SKM-1 (cell line): ENCODE results near the gene FHIT.

Experiments
- DNase-seq: peaks from one replicate; lab custom pipeline; 2025; ENCODE audit not compliant: unreplicated experiment; lab: John Stamatoyannopoulos, UW

The FHIT gene

GRCh38 chr3:59762941-59763340 lies 1488.3 kb downstream of the FHIT start:
- no peak for DNase-seq

- DNase-seq, result no peak
Observed at GRCh38 chr3:59759298-59760031, 1491.8 kb downstream of the FHIT start.

GRCh38 chr3:59758672-59759071 lies 1492.6 kb downstream of the FHIT start:
- DNase-seq, result no peak

- no peak for DNase-seq
Observed at GRCh38 chr3:59756934-59757333, 1494.3 kb downstream of the FHIT start.

DNA sequence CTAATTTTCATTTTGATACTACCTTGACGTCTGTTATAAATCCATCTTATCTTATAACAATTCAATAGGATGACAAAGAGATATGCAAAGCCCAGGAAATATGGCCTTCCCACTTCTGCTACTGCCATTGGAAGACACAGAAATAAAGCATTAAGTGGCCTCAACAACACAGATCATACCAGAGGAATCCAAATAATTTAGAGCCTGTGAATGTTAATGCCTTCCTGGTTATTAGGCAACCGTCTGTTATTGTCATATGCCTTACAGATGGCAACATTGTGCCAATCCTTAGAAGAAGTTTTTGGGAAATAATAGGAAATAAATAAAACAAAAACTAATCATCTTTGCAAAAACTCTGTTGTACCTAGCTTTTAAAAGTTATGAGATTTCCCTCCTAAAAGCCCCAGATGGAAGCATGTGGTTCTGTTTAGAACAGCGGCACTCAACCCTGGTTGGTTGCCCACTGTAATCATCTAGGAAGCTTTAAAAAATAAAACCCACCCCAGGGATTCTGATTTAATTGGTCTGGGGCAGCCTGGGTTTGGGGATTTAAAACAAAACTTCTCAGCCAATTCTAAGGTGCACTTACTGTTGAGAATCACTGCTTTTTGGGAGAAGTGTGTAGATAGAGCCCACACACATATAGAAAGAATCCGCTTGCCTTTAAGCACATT lies 1496.7 kb downstream of the FHIT start:
- DNase-seq, result no peak

DNA sequence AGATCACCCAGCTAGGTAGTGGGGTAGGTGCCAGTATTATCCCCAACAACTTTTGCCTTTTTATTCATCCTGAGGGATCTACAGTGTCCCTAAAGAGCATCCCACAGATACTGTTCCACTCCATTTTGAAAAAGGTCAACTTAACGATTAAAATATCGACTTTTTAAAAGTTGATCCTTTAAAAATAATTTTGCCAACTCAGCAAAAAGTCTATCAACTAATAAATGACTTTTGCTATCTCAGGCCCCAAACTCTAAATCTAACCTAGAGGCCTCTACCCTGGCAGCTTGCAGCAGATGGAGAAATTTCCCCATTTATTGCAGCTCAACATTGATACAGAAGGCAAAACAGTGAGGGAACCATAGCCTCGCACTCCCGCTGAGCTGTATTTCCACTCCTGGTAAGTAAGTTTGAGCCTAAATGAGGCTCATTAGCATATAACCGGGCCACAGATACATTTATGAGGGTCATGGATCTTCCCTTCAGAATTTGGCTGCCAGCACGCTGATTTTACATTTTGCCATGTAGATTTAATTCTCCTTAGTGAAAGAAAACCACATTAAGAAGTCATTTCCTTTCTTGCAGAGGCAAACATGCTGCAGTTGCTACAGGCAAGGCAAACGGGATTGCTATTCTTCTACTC lies 1497.3 kb downstream of the FHIT start:
- no peak for DNase-seq

GRCh38 chr3:59752925-59753324 lies 1498.3 kb downstream of the FHIT start:
- no peak for DNase-seq

DNA sequence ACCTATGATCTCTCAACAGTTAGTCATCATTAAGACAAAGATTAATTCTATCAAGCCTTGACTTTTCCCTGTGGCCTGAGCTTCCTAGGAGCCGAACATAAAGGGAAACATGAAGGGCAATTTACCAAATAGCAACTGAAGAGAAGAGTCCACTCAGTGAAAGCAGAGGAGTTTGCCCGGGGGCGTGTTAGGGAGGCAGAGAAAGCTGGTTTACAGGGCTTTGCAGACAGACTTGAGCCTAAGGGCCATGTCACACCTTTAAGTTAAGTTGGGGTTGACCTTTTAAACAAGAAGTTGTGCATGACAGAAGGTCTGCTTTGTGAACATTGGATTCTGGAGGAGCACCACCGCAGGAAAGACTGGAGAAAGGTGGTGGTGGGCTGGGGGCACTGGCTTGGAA lies 1499.6 kb downstream of the FHIT start:
- DNase-seq, result no peak

DNA sequence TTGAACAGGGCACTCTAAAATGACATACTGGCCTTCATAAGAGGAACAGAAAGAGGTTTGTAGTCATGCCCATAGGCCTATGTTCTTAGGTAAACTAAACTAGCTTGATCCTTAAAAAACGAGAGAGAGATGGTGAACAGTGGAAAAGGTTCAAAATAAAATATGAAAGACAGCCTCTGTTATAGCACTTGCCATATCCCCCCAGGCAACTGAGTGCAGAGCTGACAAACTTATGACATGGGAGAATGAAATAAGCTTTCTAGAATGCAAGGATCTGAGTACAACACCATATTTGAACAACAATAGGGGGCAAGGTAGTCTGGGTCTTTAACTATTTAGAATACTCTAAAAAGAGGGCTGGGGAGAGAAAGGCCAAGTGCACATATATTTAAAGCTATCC lies 1500.9 kb downstream of the FHIT start:
- no peak for DNase-seq

- peak; percentile 19 for DNase-seq
Observed at GRCh38 chr3:59749291-59749690, 1502.0 kb downstream of the FHIT start.

DNA sequence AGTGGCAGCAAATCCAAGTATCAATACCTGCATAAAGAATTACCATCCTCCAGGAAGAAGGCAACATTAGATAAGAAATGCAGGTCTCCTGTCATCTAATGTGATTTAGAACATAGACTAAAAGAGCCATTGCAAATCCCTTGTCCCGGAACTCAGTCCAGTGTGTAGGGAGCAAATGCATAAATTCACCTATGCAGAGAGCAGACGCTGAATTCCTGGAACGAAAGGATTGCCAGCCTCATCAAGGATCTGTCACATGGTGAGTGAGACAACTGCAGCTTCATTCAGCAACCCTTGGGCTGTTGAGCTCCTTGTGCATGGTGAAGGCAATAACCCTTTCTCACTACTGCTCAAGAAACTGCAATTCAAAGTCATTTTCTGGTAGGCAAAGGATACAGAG lies 1504.7 kb downstream of the FHIT start:
- DNase-seq, result no peak

DNA sequence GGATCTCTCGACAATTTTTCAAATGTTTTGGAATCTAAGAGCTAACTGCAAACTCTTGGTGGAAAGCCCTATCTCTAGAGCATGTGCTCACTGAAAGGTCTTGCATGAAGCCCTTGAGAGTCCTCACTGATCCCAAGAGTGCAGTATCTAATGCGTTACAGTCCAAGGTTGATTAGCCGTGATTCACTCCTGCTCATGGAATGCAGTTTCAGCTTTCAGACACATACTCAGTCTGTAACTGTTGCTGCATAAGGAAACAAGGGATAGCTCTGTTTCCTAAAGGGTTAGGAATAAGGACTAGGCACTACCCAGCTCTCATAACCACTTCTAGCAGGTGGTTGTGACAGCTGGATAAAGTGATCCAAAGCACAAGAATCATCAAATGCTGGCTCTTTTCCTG lies 1514.0 kb downstream of the FHIT start:
- DNase-seq, result no peak

GRCh38 chr3:59734061-59734460 lies 1517.2 kb downstream of the FHIT start:
- no peak for DNase-seq

DNA sequence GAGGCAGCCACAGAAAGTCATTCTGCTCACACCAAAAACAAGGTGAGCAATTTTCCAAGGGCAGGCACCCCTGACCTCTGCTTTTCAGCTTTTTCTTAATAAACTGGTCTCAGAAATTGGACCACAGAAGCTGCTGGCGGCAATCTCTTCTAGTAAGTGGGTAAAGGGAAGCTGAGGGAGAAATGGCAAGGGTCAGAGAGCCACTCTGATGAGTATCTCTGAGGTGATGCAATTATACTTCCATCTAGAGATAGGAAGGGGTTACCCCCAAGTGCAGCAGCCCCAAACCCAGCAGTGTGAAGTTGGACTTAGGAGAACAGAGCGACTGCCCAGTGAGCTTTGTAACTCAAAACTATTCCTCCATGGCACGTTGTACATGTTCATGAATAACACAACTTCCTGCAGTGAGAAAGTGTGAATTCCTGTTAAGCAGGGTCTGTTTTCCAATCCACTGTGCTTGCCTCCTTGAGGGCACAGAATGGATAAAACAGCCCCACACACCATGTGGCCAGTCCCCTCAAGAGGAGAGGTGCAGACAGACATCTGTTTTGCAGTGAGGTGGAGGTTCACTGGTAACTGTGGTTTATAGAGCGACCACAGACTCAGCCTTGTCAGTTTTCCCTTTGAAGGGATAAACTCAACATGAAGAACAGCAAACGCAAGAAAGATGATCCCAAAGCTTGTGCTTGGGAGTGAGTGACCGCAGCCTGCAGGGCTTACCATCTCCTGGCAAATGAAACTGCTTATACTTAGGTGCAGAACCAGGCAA lies 1518.0 kb downstream of the FHIT start:
- DNase-seq, result no peak

GRCh38 chr3:59731943-59732342 lies 1519.3 kb downstream of the FHIT start:
- no peak for DNase-seq

DNA sequence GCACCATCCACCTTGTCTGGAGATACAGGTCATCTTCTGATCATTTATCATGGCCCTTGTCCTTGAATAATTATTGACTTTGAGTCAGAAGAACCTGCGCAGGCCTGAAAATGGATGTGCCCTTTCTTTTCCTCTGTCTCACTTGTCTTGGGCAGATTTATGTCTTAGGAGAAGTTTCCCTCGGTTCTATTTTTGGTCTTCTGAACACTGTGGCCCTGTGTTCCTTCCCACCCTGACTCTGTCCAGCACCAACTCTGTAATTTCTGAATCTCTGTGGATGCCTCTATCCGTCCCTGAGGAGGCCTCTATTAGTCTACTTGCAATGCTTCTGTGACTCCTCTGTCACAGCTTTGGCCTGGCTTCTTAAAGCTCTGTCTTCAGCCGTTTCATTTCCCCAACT lies 1520.7 kb downstream of the FHIT start:
- DNase-seq, result no peak

DNA sequence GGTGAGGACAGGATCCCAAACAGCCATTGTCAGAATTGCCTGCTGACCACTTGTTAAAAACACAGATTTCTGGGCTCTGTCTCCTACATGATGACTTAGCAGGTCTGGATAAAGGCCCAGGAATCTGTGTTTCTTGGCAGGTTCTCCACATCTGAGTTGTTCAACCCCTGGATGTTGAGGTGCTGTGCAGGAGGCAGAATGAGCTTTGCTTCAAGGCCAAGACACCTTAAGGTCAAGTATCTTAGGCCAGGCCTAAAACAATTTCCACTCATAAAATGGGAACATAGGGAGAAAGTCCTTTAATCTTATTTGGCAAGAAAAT lies 1522.7 kb downstream of the FHIT start:
- DNase-seq, result no peak

GRCh38 chr3:59727902-59728586 lies 1523.2 kb downstream of the FHIT start:
- no peak for DNase-seq

- no peak for DNase-seq
Observed at GRCh38 chr3:59726279-59726678, 1525.0 kb downstream of the FHIT start.

DNA sequence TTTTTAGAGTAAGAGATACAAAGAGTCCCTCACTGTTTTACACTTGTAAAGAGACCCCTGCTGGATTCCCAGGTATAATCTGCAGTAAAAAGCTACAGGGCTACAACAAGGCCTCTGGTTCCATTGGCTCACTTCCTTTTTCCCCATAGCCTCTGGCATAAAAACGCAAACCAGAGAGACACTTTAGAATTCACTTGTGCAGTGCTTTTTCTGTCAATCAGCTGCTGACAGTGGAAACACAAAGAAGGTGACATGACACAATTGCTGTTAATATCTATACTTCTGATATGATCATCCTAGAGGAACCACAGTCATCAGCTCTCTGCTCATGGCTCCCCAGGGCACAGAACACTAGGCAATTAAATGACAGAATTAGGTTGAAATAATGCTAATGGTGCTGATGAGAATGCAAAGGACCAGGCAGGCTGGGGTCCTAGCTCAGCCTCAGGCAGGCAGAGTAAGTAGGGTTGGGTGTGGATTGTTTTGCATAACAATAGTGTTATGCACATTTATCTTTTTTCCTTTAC lies 1533.5 kb downstream of the FHIT start:
- no peak for DNase-seq

DNA sequence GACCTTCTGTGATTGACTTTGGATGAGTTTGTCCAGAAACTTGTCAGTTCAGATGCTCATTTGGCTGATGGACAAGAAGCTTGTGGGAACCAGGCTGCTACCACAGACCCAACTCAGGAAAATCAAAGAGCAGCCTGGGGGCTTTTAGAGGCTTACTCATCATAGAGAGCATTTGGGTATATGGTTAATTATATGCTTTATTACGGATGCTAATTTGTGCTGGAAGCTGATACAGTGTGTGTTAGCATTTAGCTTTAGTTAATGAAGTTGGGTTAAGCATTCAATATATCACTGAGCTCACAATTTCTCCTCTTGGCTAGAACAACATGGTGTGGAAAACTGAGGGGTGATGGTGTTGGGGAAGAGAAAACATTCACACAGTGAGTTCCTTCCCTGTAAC lies 1537.2 kb downstream of the FHIT start:
- DNase-seq, result no peak
